ENCODE data around the gene ANKRD12. TPM values are rescaled to one million over a fixed set of nuclear protein-coding genes. Genes with fewer than 3 reads are reported as not detected.
"Not testable (repeated sequence)": the region's sequence is repeated elsewhere in the genome, so short reads cannot be mapped to it uniquely, and the experiment has no call there.

ANKRD12 gene
- total RNA-seq = 10 to 100 TPM; 37.5 to 40.0 TPM

DNA sequence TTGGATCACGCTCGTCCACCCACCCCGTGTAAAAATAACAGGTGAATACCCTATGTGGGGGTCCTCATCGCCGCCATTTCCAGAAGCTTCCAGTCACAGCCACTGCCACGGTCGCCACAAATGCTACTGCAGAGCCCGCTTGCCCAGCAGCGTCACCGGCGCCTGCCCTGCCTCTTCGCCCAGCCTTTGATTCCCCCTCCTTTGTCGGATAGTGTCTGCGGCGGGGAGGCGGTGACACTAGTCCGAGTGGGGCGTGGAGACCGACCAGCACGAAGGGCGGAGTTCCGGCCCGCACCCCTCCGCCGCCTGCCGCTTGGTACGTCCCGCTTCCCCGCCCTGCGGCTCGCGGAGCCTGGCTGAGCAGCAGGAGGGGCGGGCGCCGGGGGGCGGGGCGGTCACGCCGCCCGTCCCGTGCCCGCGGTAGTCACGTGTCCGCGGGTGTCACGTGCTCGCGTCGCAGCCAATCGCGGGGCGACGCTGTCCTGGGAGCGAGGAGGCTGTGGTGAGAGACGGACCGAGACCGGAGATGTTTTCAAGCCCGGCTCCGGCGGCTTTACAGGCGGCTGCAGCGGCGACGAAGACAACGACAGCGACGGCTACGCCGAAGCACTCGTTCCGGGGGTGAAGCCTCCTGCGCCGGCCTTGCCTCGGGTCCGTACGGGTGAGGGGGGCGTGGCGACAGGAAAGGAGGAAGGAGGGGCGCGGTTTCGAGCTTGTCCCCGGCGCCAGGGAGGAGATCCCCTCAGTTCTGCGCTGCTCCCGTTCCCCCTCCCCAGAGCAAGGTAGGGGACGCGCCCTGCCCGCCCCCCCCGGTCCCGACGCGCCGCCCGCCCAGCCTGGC is at the start of gene ANKRD12:
ANKRD12 (plus strand) TSS at position 467 of the 841 bp plus-strand sequence. CDS start 45,652 bp downstream, outside the sequence.
- CTCF ChIA-PET = interaction anchor here (0.9 to 8.8 kb wide), 3 partner anchors 19 to 65 kb away, joined by 3 to 63 read pairs (median 6); no protein-coding TSS in a partner anchor
- peak within 1 kb of the TSS; percentile 97 for H3K27ac Mint-ChIP-seq
- H3K27me3 Mint-ChIP-seq (ENCODE audit: low read depth) = no peaks in the 10 kb centered on the region
- peak; percentile 96 for DNase-seq
- intact Hi-C loops (cut with micrococcal nuclease) = loop anchor here (1.0 to 5.0 kb wide), 9 partner anchors 18 to 776 kb away; partner anchors contain the start of genes MTCL1, NDUFV2, PPP4R1 and RALBP1
- peaks cover 25% of the 10 kb centered on the region for H3K36me3 Mint-ChIP-seq (ENCODE audit: low read depth)
- H3K9me3 Mint-ChIP-seq = no peaks in the 10 kb centered on the region
- peak within 1 kb of the TSS; percentile 96 for H3K4me3 Mint-ChIP-seq
- peaks cover 63% of the 10 kb centered on the region for H3K4me1 Mint-ChIP-seq (ENCODE audit: low read depth)

DNA sequence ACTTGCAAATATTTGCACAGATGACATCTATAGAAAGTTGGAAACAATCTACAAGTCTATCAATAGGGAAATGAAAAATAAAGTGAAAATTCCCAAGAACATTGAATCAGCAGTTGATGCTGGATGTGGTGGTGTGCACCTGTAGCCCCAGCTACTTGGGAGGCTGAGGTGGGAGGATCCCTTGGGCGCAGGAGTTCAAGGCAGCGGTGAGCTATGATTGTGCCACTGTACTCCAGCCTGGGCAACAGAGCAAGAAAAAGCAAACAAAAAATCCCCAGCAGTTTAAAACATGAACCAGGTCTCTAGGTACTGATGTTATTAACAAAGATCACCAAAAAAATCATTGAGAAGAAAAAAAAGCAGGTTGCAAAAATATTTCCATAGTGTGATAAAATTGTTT is 49.4 kb upstream of the ANKRD12 start:
- H3K36me3 Mint-ChIP-seq (ENCODE audit: low read depth) = no peaks in the 10 kb centered on the region
- no peaks in the 10 kb centered on the region for H3K27me3 Mint-ChIP-seq (ENCODE audit: low read depth)
- no peak for DNase-seq
- H3K4me3 Mint-ChIP-seq = no peak overlapping the region
- peaks cover 60% of the 10 kb centered on the region for H3K4me1 Mint-ChIP-seq (ENCODE audit: low read depth)
- intact Hi-C loops (cut with micrococcal nuclease) = no loop called here
- H3K9me3 Mint-ChIP-seq = peaks cover 3% of the 10 kb centered on the region
- CTCF ChIA-PET = no interaction called here
- H3K27ac Mint-ChIP-seq = no peak overlapping the region

DNA sequence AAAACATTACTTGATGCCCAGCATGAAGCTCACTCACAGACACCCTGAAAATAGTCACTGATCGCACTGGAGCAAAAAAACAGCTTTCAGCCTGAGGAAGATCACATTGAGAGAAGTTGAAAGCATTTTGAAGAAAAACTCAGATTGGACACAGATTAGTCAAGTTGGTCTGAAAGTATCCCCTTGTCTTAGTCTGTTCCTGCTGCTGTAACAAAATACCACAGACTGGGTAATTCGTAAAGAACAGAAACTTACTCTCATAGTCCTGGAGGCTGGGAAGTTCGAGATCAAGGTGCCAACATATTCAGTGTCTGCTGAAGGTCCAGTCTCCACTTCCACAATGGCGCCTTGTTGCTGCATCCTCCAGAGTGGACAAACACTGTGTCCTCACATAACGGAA is 48.3 kb upstream of the ANKRD12 start:
- no peaks in the 10 kb centered on the region for H3K27me3 Mint-ChIP-seq (ENCODE audit: low read depth)
- no peak for DNase-seq
- no peak overlapping the region for H3K4me3 Mint-ChIP-seq
- H3K9me3 Mint-ChIP-seq = peaks cover 3% of the 10 kb centered on the region
- CTCF ChIA-PET = no interaction called here
- H3K36me3 Mint-ChIP-seq (ENCODE audit: low read depth) = no peaks in the 10 kb centered on the region
- intact Hi-C loops (cut with micrococcal nuclease) = no loop called here
- peaks cover 59% of the 10 kb centered on the region for H3K4me1 Mint-ChIP-seq (ENCODE audit: low read depth)
- peak overlapping the region; percentile 47 for H3K27ac Mint-ChIP-seq

DNA sequence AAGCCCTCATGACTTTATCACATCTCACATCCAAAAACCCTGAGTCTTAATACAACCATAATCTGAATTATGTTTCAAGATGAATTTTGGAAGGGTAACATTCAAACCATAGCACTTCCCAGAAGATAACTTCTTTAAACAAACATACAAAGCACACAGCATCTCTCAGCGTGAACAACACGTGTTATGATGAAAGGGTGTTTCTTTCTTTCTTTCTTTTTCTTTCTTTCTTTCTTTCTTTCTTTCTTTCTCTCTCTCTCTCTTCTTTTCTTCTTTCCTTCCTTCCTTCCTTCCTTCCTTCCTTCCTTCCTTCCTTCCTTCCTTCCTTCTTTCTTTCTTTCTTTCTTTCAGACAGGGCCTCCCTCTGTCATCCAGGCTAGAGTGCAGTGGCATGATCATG is 47.9 kb upstream of the ANKRD12 start:
- H3K36me3 Mint-ChIP-seq (ENCODE audit: low read depth); DNase-seq; H3K27me3 Mint-ChIP-seq (ENCODE audit: low read depth); H3K4me3 Mint-ChIP-seq; intact Hi-C loops (cut with micrococcal nuclease); H3K9me3 Mint-ChIP-seq; CTCF ChIA-PET: not testable (repeated sequence)
- Mint-ChIP-seq H3K4me1 (ENCODE audit: low read depth) (peaks cover 57% of the 10 kb centered on the region), H3K27ac (peak overlapping the region; percentile 47)

DNA sequence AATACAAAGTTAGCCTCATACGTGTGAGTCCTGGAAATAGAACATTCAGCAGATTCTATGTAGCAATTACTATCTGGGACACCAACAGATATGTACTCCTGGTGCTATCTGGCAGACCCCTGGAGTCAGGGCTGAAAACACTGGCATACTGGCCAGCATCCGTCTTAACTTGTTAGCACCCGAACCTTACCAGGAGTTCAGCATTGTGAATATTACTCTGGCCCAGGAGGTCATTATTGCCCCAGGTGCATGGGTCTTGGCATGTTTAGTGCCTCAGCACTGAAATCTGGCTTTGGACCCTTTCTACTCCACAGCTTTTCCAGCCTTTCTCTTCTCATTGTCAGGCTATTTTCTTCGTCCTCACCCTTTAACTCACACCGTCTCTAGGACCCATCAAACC is 46.0 kb upstream of the ANKRD12 start:
- no peaks in the 10 kb centered on the region for H3K27me3 Mint-ChIP-seq (ENCODE audit: low read depth)
- no peaks in the 10 kb centered on the region for H3K36me3 Mint-ChIP-seq (ENCODE audit: low read depth)
- H3K27ac Mint-ChIP-seq = peak overlapping the region; percentile 85
- CTCF ChIA-PET = interaction anchor here (0.8 to 1.8 kb wide), 4 partner anchors 8 to 16 kb away, joined by 3 to 4 read pairs (median 4); no protein-coding TSS in a partner anchor
- intact Hi-C loops (cut with micrococcal nuclease) = no loop called here
- H3K4me1 Mint-ChIP-seq (ENCODE audit: low read depth) = peaks cover 70% of the 10 kb centered on the region
- peak overlapping the region; percentile 58 for H3K4me3 Mint-ChIP-seq
- DNase-seq = no peak
- peaks cover 3% of the 10 kb centered on the region for H3K9me3 Mint-ChIP-seq

DNA sequence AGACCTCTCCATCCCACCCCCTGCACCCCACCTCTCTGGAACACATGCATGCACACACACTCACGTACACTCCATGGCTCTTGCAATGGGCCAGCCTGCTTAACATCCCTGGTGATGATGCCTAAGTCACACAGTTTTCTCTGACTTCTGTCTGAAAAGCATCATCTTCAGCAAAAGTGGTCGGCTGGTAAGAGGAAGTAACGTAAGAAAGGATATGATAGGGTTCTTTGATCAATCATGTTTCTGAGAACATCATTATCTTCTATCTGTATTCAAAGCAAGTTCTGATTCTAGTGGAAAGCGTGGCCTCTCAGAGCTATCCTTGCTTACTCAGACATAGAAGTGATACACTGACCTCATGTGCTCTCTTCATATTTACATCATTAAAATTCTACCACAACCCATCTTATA is 45.5 kb upstream of the ANKRD12 start:
- Mint-ChIP-seq H3K4me1 (ENCODE audit: low read depth) (peaks cover 72% of the 10 kb centered on the region), H3K4me3 (peak overlapping the region; percentile 58), H3K27ac (peak overlapping the region; percentile 85), H3K36me3 (ENCODE audit: low read depth) (no peaks in the 10 kb centered on the region), H3K9me3 (no peaks in the 10 kb centered on the region), H3K27me3 (ENCODE audit: low read depth) (no peaks in the 10 kb centered on the region)
- intact Hi-C loops (cut with micrococcal nuclease) = loop anchor here (1.0 kb wide), 2 partner anchors 45 to 243 kb away; partner anchors contain the start of genes ANKRD12 and TWSG1
- CTCF ChIA-PET = interaction anchor here (0.9 to 1.8 kb wide), 3 partner anchors 9 to 17 kb away, joined by 3 to 4 read pairs (median 4); no protein-coding TSS in a partner anchor
- peak; percentile 58 for DNase-seq

DNA sequence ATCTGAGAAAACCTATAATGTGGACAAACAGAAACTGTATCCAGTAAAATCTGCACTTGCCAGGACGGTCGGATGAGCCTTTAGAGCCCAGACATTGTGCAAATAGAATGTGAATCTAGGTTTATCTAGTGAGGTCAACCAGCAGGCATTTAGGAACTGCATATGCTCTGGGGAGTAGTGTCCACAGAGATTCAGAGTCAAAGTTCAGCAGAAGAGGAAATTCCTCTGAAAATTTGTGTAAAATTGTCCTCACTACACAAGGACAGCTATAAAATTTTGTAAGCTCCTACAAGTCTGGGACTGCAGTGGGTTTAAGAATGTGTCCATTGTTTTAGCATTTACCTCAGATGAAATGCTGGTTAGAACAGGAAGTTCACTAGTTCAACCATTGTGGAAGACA is 43.9 kb upstream of the ANKRD12 start:
- intact Hi-C loops (cut with micrococcal nuclease) = no loop called here
- no peak for DNase-seq
- Mint-ChIP-seq H3K27me3 (ENCODE audit: low read depth) (no peaks in the 10 kb centered on the region), H3K4me3 (no peak overlapping the region), H3K9me3 (no peaks in the 10 kb centered on the region), H3K4me1 (ENCODE audit: low read depth) (peaks cover 80% of the 10 kb centered on the region), H3K27ac (peak overlapping the region; percentile 60), H3K36me3 (ENCODE audit: low read depth) (no peaks in the 10 kb centered on the region)
- CTCF ChIA-PET = interaction anchor here (0.5 to 3.1 kb wide), 4 partner anchors 10 to 385 kb away, joined by 3 to 12 read pairs (median 6); no protein-coding TSS in a partner anchor

DNA sequence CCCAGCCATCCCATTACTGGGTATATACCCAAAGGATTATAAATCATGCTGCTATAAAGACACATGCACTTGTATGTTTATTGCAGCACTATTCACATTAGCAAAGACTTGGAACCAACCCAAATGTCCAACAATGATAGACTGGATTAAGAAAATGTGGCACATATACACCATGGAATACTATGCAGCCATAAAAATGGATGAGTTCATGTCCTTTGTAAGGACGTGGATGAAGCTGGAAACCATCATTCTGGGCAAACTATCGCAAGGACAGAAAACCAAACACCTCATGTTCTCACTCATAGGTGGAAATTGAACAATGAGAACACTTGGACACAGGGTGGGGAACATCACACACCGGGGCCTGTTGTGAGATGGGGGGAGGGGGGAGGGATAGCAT is 43.5 kb upstream of the ANKRD12 start:
- H3K4me1 Mint-ChIP-seq (ENCODE audit: low read depth) = peaks cover 81% of the 10 kb centered on the region
- H3K27ac Mint-ChIP-seq = peak overlapping the region; percentile 60

DNA sequence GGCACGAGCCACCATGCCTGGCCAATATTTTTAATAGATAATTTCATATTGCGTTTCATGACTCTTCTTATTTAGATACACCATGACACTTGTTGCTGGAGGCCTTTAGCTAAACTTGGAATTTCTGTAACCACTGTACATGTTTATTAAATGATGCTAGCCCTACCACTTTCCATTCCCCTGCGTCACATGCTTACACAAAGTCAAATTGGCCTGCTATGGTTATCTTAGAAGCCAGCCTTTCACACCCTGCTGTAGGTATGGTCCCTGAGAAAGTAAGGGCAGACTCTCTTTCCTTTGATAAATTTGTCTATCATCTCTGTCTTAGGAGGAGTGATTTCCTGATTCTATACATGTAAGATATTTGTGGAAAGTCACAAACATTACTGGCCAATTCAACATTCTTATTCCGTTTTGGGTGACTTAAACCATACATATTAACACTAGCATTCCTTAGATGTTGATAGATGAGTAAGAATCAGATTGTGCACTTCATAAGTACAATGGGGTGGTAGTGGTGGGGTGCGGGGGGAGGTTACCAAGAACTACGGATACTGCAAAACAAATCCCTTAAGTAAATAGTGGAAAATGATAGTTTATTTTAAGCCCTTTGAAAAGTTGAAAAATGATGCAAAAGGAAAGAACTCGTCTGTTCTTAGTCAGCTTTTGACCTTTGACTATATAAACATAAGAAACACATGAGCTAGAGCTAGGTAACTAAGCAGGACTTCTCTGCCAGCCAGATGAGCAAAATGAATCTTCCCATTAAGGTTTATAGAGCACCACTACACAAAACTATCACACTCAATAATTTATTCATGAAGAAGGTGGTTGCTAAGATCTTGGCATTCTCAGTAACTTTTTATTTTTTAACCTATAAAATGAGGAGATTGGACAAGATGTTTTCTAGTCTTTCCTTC is 42.0 kb upstream of the ANKRD12 start:
- H3K27me3 Mint-ChIP-seq (ENCODE audit: low read depth) = no peaks in the 10 kb centered on the region
- intact Hi-C loops (cut with micrococcal nuclease) = loop anchor here (1.0 to 2.0 kb wide), 5 partner anchors 8 to 380 kb away; partner anchors contain the start of genes NDUFV2 and RALBP1
- no peaks in the 10 kb centered on the region for H3K36me3 Mint-ChIP-seq (ENCODE audit: low read depth)
- peak; percentile 81 for DNase-seq
- peak overlapping the region; percentile 57 for H3K4me3 Mint-ChIP-seq
- peaks cover 68% of the 10 kb centered on the region for H3K4me1 Mint-ChIP-seq (ENCODE audit: low read depth)
- CTCF ChIA-PET = interaction anchor here (0.9 to 3.1 kb wide), 3 partner anchors 11 to 23 kb away, joined by 3 to 12 read pairs (median 3); no protein-coding TSS in a partner anchor
- H3K9me3 Mint-ChIP-seq = no peaks in the 10 kb centered on the region
- H3K27ac Mint-ChIP-seq = peak overlapping the region; percentile 96

More for the DNA sequence above, 43.5 kb upstream of the ANKRD12 start:
- intact Hi-C loops (cut with micrococcal nuclease); H3K36me3 Mint-ChIP-seq (ENCODE audit: low read depth); H3K4me3 Mint-ChIP-seq; H3K27me3 Mint-ChIP-seq (ENCODE audit: low read depth); H3K9me3 Mint-ChIP-seq; DNase-seq: not testable (repeated sequence)
- CTCF ChIA-PET = interaction anchor here (1.9 to 3.1 kb wide), 2 partner anchors 10 to 19 kb away, joined by 10 to 12 read pairs; no protein-coding TSS in a partner anchor

DNA sequence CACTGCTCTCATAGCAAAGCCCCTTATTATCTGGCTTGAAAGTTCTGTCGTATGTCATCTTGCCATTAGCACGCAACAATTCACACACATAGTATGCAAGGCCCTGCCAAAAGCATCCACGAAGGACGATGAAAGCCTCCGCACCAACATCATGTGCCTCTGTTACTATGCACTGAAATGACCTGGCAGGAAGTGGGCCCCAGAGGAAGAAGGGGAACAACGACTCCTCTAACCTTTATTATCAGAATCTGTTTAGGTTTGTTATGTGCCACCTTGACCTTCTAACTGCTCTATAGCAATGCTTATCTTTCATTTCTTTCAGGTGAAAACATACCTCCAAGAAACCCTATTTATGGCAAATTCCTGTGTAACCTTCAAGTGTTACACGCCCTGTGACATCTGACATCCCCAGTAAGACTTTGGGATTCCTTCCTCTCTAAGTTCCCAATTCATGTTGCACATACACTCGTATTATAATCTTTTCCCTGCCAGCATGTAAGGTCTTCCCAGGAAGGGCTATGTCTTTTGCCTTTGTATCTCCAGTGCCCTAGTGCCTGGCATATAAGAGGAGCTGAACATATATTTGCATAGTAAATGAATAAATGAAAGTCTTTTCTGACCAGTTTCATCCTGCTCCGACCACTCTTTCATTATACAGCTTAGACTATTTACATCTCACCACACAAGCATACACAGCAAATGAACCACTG is 41.1 kb upstream of the ANKRD12 start:
- intact Hi-C loops (cut with micrococcal nuclease) = loop anchor here (1.0 to 2.0 kb wide), 3 partner anchors 12 to 379 kb away; partner anchors contain the start of gene RALBP1
- CTCF ChIA-PET = interaction anchor here (0.5 to 3.1 kb wide), 4 partner anchors 11 to 52 kb away, joined by 3 to 12 read pairs (median 5); no protein-coding TSS in a partner anchor
- H3K27ac Mint-ChIP-seq = peak overlapping the region; percentile 96
- no peaks in the 10 kb centered on the region for H3K36me3 Mint-ChIP-seq (ENCODE audit: low read depth)
- DNase-seq = peak; percentile 88
- peaks cover 63% of the 10 kb centered on the region for H3K4me1 Mint-ChIP-seq (ENCODE audit: low read depth)
- no peaks in the 10 kb centered on the region for H3K9me3 Mint-ChIP-seq
- peak overlapping the region; percentile 57 for H3K4me3 Mint-ChIP-seq
- no peaks in the 10 kb centered on the region for H3K27me3 Mint-ChIP-seq (ENCODE audit: low read depth)

DNA sequence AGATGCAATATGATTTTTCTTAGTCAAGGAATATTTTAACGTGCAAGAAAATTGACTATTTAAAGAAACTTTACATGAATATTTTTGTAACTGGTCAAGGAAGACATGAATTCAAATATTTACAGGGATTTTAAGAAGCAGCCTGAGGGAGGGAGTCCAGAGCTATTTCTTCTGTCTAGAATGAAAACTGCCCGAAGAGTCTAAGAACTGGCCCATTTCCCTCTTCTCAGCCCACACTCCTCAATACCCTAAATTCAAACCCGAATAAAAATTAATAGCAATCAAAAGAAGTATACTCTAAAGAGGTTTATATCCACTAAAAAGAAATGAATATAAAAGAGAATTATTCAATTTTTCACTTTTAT is 40.6 kb upstream of the ANKRD12 start:
- DNase-seq = no peak
- intact Hi-C loops (cut with micrococcal nuclease) = no loop called here
- no peaks in the 10 kb centered on the region for H3K9me3 Mint-ChIP-seq
- no peaks in the 10 kb centered on the region for H3K27me3 Mint-ChIP-seq (ENCODE audit: low read depth)
- peaks cover 58% of the 10 kb centered on the region for H3K4me1 Mint-ChIP-seq (ENCODE audit: low read depth)
- H3K4me3 Mint-ChIP-seq = peak overlapping the region; percentile 57
- CTCF ChIA-PET = interaction anchor here (0.5 to 1.2 kb wide), 3 partner anchors 11 to 52 kb away, joined by 3 to 7 read pairs (median 3); no protein-coding TSS in a partner anchor
- H3K36me3 Mint-ChIP-seq (ENCODE audit: low read depth) = no peaks in the 10 kb centered on the region
- H3K27ac Mint-ChIP-seq = peak overlapping the region; percentile 96
